ENCODE results near the gene MYO9B.

- TF ChIP-seq, protein P1, sequence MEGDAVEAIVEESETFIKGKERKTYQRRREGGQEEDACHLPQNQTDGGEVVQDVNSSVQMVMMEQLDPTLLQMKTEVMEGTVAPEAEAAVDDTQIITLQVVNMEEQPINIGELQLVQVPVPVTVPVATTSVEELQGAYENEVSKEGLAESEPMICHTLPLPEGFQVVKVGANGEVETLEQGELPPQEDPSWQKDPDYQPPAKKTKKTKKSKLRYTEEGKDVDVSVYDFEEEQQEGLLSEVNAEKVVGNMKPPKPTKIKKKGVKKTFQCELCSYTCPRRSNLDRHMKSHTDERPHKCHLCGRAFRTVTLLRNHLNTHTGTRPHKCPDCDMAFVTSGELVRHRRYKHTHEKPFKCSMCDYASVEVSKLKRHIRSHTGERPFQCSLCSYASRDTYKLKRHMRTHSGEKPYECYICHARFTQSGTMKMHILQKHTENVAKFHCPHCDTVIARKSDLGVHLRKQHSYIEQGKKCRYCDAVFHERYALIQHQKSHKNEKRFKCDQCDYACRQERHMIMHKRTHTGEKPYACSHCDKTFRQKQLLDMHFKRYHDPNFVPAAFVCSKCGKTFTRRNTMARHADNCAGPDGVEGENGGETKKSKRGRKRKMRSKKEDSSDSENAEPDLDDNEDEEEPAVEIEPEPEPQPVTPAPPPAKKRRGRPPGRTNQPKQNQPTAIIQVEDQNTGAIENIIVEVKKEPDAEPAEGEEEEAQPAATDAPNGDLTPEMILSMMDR (conservative IDR thresholded peaks at IDR 0.05; ENCODE audit: low read depth, low read length) = no peak
- TF ChIP-seq EZH2 (IDR thresholded peaks at IDR 0.05; ENCODE audit: borderline replicate concordance, low read depth, low read length, poor library complexity, severe bottlenecking) = no peak
Measured at GRCh38 chr19:17149393-17150135, 74.0 kb downstream of the MYO9B start.

All from A673 (cell line).